ENCODE data around the gene NUF2. TPM values are rescaled to one million over a fixed set of nuclear protein-coding genes. Genes with fewer than 3 reads are reported as not detected.
"Not testable (repeated sequence)": the region's sequence is repeated elsewhere in the genome, so short reads cannot be mapped to it uniquely, and the experiment has no call there.

Gene NUF2
- total RNA-seq, 1 experiment from 2014 or later = 40.0 TPM

- no TSS peak for BruUV-seq (replicated peaks)
- H3K4me3 Mint-ChIP-seq (ENCODE audit: unreplicated experiment) = no peak overlapping the region
- ChIA-PET CTCF (no interaction called here), POLR2A (no interaction called here)
- Histone ChIP-seq H3K4me1 (no peaks in the 10 kb centered on the region), H3K4me3 (ENCODE audit: low read depth, low read length) (no peak overlapping the region), H3K9me3 (no peaks in the 10 kb centered on the region), H3K36me3 (ENCODE audit: control insufficient read depth, insufficient read depth, low read length) (no peaks in the 10 kb centered on the region), H3K27me3 (replicated peaks; ENCODE audit: control insufficient read depth, insufficient read depth, low read length) (no peaks in the 10 kb centered on the region)
- DNase-seq = no peak
- no peaks in the 10 kb centered on the region for H3K36me3 Mint-ChIP-seq (ENCODE audit: insufficient read depth, unreplicated experiment)
- intact Hi-C loops (cut with micrococcal nuclease; ENCODE audit: unreplicated experiment) = no loop called here
- no peak for TF ChIP-seq CTCF (IDR thresholded peaks at IDR 0.05; ENCODE audit: insufficient read depth in 1 of 2, low read depth in 1 of 2, low read length in 1 of 2, severe bottlenecking in 1 of 2, unreplicated experiment in 1 of 2)
- no peaks in the 10 kb centered on the region for H3K4me1 Mint-ChIP-seq (ENCODE audit: low read depth, unreplicated experiment)
- no peaks in the 10 kb centered on the region for H3K27me3 Mint-ChIP-seq (ENCODE audit: insufficient read depth, unreplicated experiment)
- peaks cover 20% of the 10 kb centered on the region for H3K9me3 Mint-ChIP-seq (ENCODE audit: unreplicated experiment)
- H3K27ac Mint-ChIP-seq (ENCODE audit: unreplicated experiment) = no peak overlapping the region
Observed at GRCh38 chr1:163290025-163290640, 31.6 kb upstream of the NUF2 start.

- Mint-ChIP-seq H3K4me1 (ENCODE audit: low read depth, unreplicated experiment) (peaks cover 6% of the 10 kb centered on the region), H3K36me3 (ENCODE audit: insufficient read depth, unreplicated experiment) (no peaks in the 10 kb centered on the region), H3K27ac (ENCODE audit: unreplicated experiment) (no peak overlapping the region), H3K9me3 (ENCODE audit: unreplicated experiment) (peaks cover 21% of the 10 kb centered on the region), H3K4me3 (ENCODE audit: unreplicated experiment) (no peak overlapping the region), H3K27me3 (ENCODE audit: insufficient read depth, unreplicated experiment) (no peaks in the 10 kb centered on the region)
- H3K27me3 ChIP-seq (replicated peaks; ENCODE audit: control insufficient read depth, insufficient read depth, low read length) = no peaks in the 10 kb centered on the region
- peaks cover 6% of the 10 kb centered on the region; the same call in 1 of the 2 replicates for H3K4me1 ChIP-seq
- H3K4me3 ChIP-seq (ENCODE audit: low read depth, low read length) = no peak overlapping the region
- POLR2A ChIA-PET = no interaction called here
- no TSS peak for BruUV-seq (replicated peaks)
- CTCF ChIA-PET = no interaction called here
- no peaks in the 10 kb centered on the region for H3K9me3 ChIP-seq
- TF ChIP-seq CTCF (IDR thresholded peaks at IDR 0.05; ENCODE audit: insufficient read depth in 1 of 2, low read depth in 1 of 2, low read length in 1 of 2, severe bottlenecking in 1 of 2, unreplicated experiment in 1 of 2) = no peak
- H3K36me3 ChIP-seq (ENCODE audit: control insufficient read depth, insufficient read depth, low read length) = no peaks in the 10 kb centered on the region
- no peak for DNase-seq
- intact Hi-C loops (cut with micrococcal nuclease; ENCODE audit: unreplicated experiment) = no loop called here
Observed at GRCh38 chr1:163291461-163291860, 30.3 kb upstream of the NUF2 start.

- H3K36me3 ChIP-seq (ENCODE audit: control insufficient read depth, insufficient read depth, low read length); H3K27me3 Mint-ChIP-seq (ENCODE audit: insufficient read depth, unreplicated experiment); DNase-seq; CTCF ChIA-PET; H3K36me3 Mint-ChIP-seq (ENCODE audit: insufficient read depth, unreplicated experiment); H3K4me3 ChIP-seq (ENCODE audit: low read depth, low read length); H3K27me3 ChIP-seq (replicated peaks; ENCODE audit: control insufficient read depth, insufficient read depth, low read length); H3K4me1 Mint-ChIP-seq (ENCODE audit: low read depth, unreplicated experiment); intact Hi-C loops (cut with micrococcal nuclease; ENCODE audit: unreplicated experiment); POLR2A ChIA-PET; H3K9me3 ChIP-seq; H3K4me1 ChIP-seq; H3K27ac Mint-ChIP-seq (ENCODE audit: unreplicated experiment); BruUV-seq (replicated peaks); H3K4me3 Mint-ChIP-seq (ENCODE audit: unreplicated experiment): not testable (repeated sequence)
- H3K9me3 Mint-ChIP-seq (ENCODE audit: unreplicated experiment) = peaks cover 21% of the 10 kb centered on the region
Observed at GRCh38 chr1:163292153-163292552, 29.6 kb upstream of the NUF2 start.

DNA sequence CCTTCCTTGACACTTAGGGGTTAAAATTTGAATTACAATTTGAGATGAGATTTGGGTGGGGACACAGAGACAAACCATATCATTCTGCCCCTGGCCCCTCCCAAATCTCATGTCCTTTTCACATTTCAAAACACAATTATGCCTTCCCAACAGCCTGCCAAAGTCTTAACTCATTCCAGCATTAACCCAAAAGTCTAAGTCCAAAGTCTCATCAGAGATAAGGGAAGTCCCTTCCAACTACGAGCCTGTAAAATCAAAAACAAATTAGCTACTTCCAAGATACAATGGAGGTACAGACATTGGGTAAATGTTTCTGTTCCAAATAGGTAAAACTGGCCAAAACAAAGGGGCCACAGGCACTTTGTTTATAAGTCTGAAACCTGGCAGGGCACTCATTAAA is 28.3 kb upstream of the NUF2 start:
- H3K9me3 Mint-ChIP-seq (ENCODE audit: unreplicated experiment) = peaks cover 21% of the 10 kb centered on the region
- DNase-seq; H3K27me3 ChIP-seq (replicated peaks; ENCODE audit: control insufficient read depth, insufficient read depth, low read length); BruUV-seq (replicated peaks); POLR2A ChIA-PET; intact Hi-C loops (cut with micrococcal nuclease; ENCODE audit: unreplicated experiment); CTCF ChIA-PET; H3K27ac Mint-ChIP-seq (ENCODE audit: unreplicated experiment); H3K36me3 Mint-ChIP-seq (ENCODE audit: insufficient read depth, unreplicated experiment); H3K27me3 Mint-ChIP-seq (ENCODE audit: insufficient read depth, unreplicated experiment); H3K36me3 ChIP-seq (ENCODE audit: control insufficient read depth, insufficient read depth, low read length); H3K4me3 Mint-ChIP-seq (ENCODE audit: unreplicated experiment); H3K9me3 ChIP-seq; H3K4me3 ChIP-seq (ENCODE audit: low read depth, low read length): not testable (repeated sequence)
- H3K4me1 Mint-ChIP-seq (ENCODE audit: low read depth, unreplicated experiment) = peaks cover 12% of the 10 kb centered on the region
- H3K4me1 ChIP-seq = peaks cover 10% of the 10 kb centered on the region
